RWPE1 (cell line): Measurements from ENCODE around the gene SLC17A1.

Experiments used
- CTCF ChIA-PET: fragments of 350-600 bp; sonication (Branson Sonifier 250); formaldehyde crosslinking; extraction: SDS; loops from one replicate; lab custom pipeline; 2021; lab: Yijun Ruan, JAX
- POLR2A ChIA-PET: fragments of 400-600 bp; formaldehyde crosslinking; extraction: SDS; loops from one replicate; lab custom pipeline; 2020; ENCODE audit warnings: antibody characterized with exemption; ENCODE audit not compliant: low non-redundant PET; lab: Yijun Ruan, JAX
- DNase-seq: peaks from one replicate; pipeline ENCODE4 v3.0.0; 2012; ENCODE audit warnings: low spot score
- H3K27ac ChIP-seq: fragments of 450-650 bp; 2 replicates; pipeline ENCODE4 v1.5.1; 2017
- TF ChIP-seq, protein P1 (sequence below): fragments of 450-650 bp; conservative IDR thresholded peaks from 2 replicates; pipeline ENCODE4 v1.5.1; 2017; ENCODE audit warnings: low read depth, mild to moderate bottlenecking

SLC17A1 gene

DNA sequence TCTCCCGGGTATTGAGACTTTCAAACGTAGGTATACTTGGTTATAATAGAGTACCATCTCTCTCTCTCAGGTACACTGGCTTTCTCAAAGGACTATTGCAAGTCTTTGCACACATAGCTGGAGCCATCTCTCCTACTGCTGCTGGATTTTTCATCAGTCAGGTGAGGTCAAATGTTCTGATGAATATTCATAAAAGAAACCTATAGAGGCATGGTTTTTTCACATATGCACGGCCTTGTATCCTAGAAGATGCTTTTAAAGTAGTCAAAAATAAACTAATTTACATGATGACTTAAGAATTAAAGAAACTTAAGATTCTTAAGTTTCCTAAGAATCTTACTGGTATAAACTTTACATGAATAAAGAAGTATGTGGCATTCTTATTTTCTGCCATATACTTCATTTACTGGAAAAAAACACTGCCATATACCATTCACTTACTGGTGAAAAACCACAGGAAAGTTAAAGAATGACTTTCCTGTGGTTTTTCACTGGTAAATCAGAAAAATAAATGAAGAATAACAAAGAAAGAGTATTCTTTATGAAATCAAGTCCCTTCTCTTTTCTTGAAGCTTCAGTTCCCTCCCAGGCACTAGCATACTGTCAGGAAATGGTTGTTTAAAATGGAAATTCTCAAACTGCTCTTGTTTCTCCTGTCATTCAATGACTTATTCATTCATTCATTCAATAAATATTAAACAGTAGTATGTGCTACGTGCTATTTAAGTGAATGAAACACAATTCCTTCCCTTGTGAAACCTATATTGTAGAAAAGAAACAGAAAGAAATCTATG lies 53.8 kb downstream of the SLC17A1 start:
- CTCF ChIA-PET: no interaction called here

DNA sequence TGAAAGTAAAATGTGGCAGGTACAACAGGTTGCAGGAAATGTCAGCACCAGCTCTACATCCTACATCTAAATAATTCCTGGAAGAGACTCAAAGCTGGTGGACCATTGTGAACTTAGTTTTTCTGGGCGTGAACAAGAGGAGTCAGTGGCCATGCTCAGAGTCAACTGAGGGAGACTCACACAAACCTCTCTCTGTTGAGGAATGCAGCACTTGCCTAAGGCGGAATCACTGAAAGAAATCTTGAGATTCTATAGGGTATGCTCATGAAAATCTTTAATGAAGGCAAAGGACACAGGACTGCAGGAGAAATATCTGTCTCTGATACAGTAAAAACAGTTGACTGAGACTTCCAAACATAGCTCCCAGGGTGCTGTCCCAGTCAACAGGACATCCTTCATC lies 54.8 kb downstream of the SLC17A1 start:
- CTCF ChIA-PET: no interaction called here
- DNase-seq: no peak

More for the DNA sequence above, 53.8 kb downstream of the SLC17A1 start:
- DNase-seq: no peak
- TF ChIP-seq, protein P1, sequence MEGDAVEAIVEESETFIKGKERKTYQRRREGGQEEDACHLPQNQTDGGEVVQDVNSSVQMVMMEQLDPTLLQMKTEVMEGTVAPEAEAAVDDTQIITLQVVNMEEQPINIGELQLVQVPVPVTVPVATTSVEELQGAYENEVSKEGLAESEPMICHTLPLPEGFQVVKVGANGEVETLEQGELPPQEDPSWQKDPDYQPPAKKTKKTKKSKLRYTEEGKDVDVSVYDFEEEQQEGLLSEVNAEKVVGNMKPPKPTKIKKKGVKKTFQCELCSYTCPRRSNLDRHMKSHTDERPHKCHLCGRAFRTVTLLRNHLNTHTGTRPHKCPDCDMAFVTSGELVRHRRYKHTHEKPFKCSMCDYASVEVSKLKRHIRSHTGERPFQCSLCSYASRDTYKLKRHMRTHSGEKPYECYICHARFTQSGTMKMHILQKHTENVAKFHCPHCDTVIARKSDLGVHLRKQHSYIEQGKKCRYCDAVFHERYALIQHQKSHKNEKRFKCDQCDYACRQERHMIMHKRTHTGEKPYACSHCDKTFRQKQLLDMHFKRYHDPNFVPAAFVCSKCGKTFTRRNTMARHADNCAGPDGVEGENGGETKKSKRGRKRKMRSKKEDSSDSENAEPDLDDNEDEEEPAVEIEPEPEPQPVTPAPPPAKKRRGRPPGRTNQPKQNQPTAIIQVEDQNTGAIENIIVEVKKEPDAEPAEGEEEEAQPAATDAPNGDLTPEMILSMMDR: no peak
- POLR2A ChIA-PET: no interaction called here
- H3K27ac ChIP-seq: no peak overlapping the region

DNA sequence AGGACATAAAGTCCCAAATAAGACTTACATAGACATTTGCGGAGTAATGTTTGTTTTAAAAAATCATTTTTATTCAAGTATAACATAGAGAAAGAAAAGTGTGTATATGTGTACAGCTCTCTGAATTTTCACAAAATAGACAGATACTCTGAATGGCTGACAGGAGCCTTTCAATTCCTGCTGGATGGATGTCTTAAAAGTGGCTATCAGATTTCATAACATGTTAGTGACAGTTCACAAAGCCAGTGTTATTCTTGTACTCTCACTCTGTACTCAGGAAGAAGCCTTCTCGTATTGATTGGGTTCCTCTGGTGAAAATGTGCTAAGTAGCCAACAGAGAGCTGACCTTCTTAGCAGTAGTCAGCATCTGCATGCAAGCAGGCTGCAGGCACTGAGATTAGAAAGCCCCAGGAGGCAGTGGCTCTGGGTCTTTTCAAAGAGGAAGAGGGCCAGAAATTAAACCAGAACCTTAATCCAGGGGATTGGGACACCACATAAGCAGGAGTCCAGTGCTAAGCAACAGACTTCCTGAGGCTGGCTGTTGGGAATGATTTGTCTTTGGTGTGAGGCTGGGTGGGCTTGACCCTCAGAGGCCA lies 57.6 kb downstream of the SLC17A1 start:
- ChIA-PET POLR2A (no interaction called here), CTCF (interaction anchor here (0.6 kb wide), 1 partner anchor 119 kb away, joined by 4 read pairs; no protein-coding TSS in a partner anchor)
- DNase-seq: no peak
- no peak overlapping the region for H3K27ac ChIP-seq
- TF ChIP-seq, protein P1: no peak

More for the DNA sequence above, 54.8 kb downstream of the SLC17A1 start:
- POLR2A ChIA-PET: no interaction called here
- TF ChIP-seq, protein P1: no peak
- H3K27ac ChIP-seq: no peak overlapping the region

DNA sequence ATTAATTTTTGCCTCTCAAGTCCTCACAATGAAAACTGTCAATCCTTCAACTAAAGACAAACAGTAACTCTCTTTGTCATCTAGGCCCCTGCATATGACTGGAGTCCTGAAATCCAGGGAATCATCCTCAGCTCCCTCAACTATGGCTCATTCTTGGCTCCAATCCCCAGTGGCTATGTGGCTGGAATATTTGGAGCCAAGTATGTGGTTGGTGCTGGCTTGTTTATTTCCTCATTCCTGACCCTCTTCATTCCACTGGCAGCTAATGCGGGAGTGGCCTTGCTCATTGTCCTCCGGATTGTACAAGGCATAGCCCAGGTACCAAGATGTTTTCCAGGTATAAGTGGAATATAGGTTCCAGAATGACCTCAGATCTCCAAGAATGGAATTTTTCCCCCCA lies 61.9 kb downstream of the SLC17A1 start:
- DNase-seq: peak; percentile 4
- ChIA-PET CTCF (interaction anchor here (0.6 kb wide), 1 partner anchor 16 kb away, joined by 4 read pairs; the partner anchor contains the start of gene SLC17A4), POLR2A (no interaction called here)
- TF ChIP-seq, protein P1: no peak
- H3K27ac ChIP-seq: no peak overlapping the region

DNA sequence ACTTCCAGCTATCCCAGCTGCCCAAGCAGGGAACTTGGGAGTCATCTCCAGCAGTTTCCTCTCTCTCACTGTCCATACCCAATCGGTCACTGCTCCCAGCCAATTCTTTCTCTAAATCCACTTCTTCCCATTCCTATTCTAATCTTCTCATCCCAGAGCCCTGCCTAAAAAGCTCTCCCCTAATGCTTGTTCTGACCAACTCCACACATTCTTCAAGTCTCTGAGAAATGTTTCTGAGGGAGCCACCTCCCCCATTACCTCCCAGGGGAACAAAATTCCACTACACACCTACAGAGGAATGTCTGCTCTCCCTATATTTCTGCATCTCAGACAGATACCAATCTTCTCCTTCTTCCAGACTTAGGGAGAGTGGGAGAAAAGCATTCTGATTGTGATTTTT lies 63.3 kb downstream of the SLC17A1 start:
- no peak for DNase-seq
- ChIA-PET POLR2A (no interaction called here), CTCF (no interaction called here)
- no peak overlapping the region for H3K27ac ChIP-seq
- TF ChIP-seq, protein P1: no peak

DNA sequence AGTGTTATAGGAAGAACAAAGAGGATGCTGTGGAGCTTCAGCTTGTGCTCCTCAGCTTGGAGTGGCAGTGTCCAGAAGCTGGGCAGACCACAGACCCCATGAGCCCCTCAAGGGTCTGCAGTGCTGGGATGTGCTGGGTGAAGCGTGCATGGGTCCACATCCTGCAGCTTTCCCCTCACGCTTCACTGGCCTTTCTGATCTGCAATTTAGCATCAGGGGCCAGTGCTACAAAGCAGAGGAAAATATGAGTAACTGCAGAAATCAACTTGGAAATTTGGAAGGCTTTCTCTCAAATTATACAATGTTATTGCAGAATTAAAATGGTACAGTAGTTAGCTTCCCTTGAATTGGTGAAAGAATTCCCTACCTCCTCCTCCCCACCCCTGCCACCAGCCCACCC lies 67.2 kb downstream of the SLC17A1 start:
- no peak overlapping the region for H3K27ac ChIP-seq
- TF ChIP-seq, protein P1: no peak
- POLR2A ChIA-PET: no interaction called here
- CTCF ChIA-PET: no interaction called here
- no peak for DNase-seq
